Measurements from ENCODE around the gene GRSF1. TPM values are rescaled to one million over a fixed set of nuclear protein-coding genes. Genes with fewer than 3 reads are reported as not detected.
A peak's percentile ranks its signal among the peaks of the same experiment; 100 is the strongest.

The GRSF1 gene
- total RNA-seq, 1 experiment from 2014 or later, result 69.3 TPM

GRCh38 chr4:70838666-70839588 lies 763 bp downstream of the GRSF1 start:
- peaks cover 11% of the 10 kb centered on the region for H3K36me3 Mint-ChIP-seq (ENCODE audit: insufficient read depth, unreplicated experiment)
- TF ChIP-seq, protein P1, sequence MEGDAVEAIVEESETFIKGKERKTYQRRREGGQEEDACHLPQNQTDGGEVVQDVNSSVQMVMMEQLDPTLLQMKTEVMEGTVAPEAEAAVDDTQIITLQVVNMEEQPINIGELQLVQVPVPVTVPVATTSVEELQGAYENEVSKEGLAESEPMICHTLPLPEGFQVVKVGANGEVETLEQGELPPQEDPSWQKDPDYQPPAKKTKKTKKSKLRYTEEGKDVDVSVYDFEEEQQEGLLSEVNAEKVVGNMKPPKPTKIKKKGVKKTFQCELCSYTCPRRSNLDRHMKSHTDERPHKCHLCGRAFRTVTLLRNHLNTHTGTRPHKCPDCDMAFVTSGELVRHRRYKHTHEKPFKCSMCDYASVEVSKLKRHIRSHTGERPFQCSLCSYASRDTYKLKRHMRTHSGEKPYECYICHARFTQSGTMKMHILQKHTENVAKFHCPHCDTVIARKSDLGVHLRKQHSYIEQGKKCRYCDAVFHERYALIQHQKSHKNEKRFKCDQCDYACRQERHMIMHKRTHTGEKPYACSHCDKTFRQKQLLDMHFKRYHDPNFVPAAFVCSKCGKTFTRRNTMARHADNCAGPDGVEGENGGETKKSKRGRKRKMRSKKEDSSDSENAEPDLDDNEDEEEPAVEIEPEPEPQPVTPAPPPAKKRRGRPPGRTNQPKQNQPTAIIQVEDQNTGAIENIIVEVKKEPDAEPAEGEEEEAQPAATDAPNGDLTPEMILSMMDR (IDR thresholded peaks at IDR 0.05; ENCODE audit: unreplicated experiment), result no peak
- H3K9me3 Mint-ChIP-seq (ENCODE audit: unreplicated experiment), result no peaks in the 10 kb centered on the region
- peak overlapping the region; percentile 92 for H3K27ac Mint-ChIP-seq (ENCODE audit: low read depth, unreplicated experiment)
- no peaks in the 10 kb centered on the region for H3K27me3 Mint-ChIP-seq (ENCODE audit: insufficient read depth, unreplicated experiment)
- H3K4me1 Mint-ChIP-seq (ENCODE audit: insufficient read depth, unreplicated experiment), result peaks cover 9% of the 10 kb centered on the region
- POLR2A ChIA-PET, result interaction anchor here (0.6 to 3.9 kb wide), 21 partner anchors 10 to 183 kb away, joined by 3 to 59 read pairs (median 4); partner anchors contain the start of genes DCK, MOB1B and UTP3
- no TSS peak for BruUV-seq (replicated peaks)
- CTCF ChIA-PET, result interaction anchor here (0.6 to 1.3 kb wide), 7 partner anchors 10 to 766 kb away, joined by 3 to 6 read pairs (median 3); no protein-coding TSS in a partner anchor
- peak overlapping the region; percentile 95 for H3K4me3 Mint-ChIP-seq (ENCODE audit: unreplicated experiment)
- DNase-seq (ENCODE audit: unreplicated experiment), result peak; percentile 61
- intact Hi-C loops (cut with micrococcal nuclease), result loop anchor here (1.0 to 5.0 kb wide), 4 partner anchors 137 to 168 kb away; partner anchors contain the start of genes DCK and UTP3

- Mint-ChIP-seq H3K36me3 (ENCODE audit: insufficient read depth, unreplicated experiment) (peaks cover 18% of the 10 kb centered on the region), H3K27me3 (ENCODE audit: insufficient read depth, unreplicated experiment) (no peaks in the 10 kb centered on the region), H3K9me3 (ENCODE audit: unreplicated experiment) (no peaks in the 10 kb centered on the region), H3K27ac (ENCODE audit: low read depth, unreplicated experiment) (peak overlapping the region; percentile 92), H3K4me1 (ENCODE audit: insufficient read depth, unreplicated experiment) (peaks cover 9% of the 10 kb centered on the region), H3K4me3 (ENCODE audit: unreplicated experiment) (peak overlapping the region; percentile 95)
- no TSS peak for BruUV-seq (replicated peaks)
- intact Hi-C loops (cut with micrococcal nuclease), result loop anchor here (5.0 kb wide), 2 partner anchors 136 to 169 kb away; no protein-coding TSS in a partner anchor
- DNase-seq (ENCODE audit: unreplicated experiment), result peak; percentile 7
- TF ChIP-seq, protein P1 (IDR thresholded peaks at IDR 0.05; ENCODE audit: unreplicated experiment), result no peak
- CTCF ChIA-PET, result interaction anchor here (0.5 to 1.3 kb wide), 7 partner anchors 9 to 767 kb away, joined by 3 to 6 read pairs (median 3); no protein-coding TSS in a partner anchor
- POLR2A ChIA-PET, result interaction anchor here (0.6 to 3.9 kb wide), 17 partner anchors 9 to 159 kb away, joined by 3 to 59 read pairs (median 4); partner anchors contain the start of genes DCK, MOB1B and UTP3
Measured at GRCh38 chr4:70838204-70838603, 1.5 kb downstream of the GRSF1 start.

GRCh38 chr4:70836081-70836480 lies 3.6 kb downstream of the GRSF1 start:
- intact Hi-C loops (cut with micrococcal nuclease), result loop anchor here (5.0 kb wide), 2 partner anchors 134 to 171 kb away; no protein-coding TSS in a partner anchor
- peaks cover 9% of the 10 kb centered on the region for H3K4me1 Mint-ChIP-seq (ENCODE audit: insufficient read depth, unreplicated experiment)
- H3K36me3 Mint-ChIP-seq (ENCODE audit: insufficient read depth, unreplicated experiment), result peaks cover 39% of the 10 kb centered on the region
- no peaks in the 10 kb centered on the region for H3K9me3 Mint-ChIP-seq (ENCODE audit: unreplicated experiment)
- no TSS peak for BruUV-seq (replicated peaks)
- POLR2A ChIA-PET, result interaction anchor here (3.9 kb wide), 1 partner anchor 132 kb away, joined by 59 read pairs; no protein-coding TSS in a partner anchor
- H3K27ac Mint-ChIP-seq (ENCODE audit: low read depth, unreplicated experiment), result no peak overlapping the region
- no peaks in the 10 kb centered on the region for H3K27me3 Mint-ChIP-seq (ENCODE audit: insufficient read depth, unreplicated experiment)
- no peak overlapping the region for H3K4me3 Mint-ChIP-seq (ENCODE audit: unreplicated experiment)
- CTCF ChIA-PET, result interaction anchor here (0.6 kb wide), 2 partner anchors 113 to 277 kb away, joined by 4 read pairs; no protein-coding TSS in a partner anchor
- no peak for DNase-seq (ENCODE audit: unreplicated experiment)
- TF ChIP-seq, protein P1 (IDR thresholded peaks at IDR 0.05; ENCODE audit: unreplicated experiment), result no peak

DNA sequence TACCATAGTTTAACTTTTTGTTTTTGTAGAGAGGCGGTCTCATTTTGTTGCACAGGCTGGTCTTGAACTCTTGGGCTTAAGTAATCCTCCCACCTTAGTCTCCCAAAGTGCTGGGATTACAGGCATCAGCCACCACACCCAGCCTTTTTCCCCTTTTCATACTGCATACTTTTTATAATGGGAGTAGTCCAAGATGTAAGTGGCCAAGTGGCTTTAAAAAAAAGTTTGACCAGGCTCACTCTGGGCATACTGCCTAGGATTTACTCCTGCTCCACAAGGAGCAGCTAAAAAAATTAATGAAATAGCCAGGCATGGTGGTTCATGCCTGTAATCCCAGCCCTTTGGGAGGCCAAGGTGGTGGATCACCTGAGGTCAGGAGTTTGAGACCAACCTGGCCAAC lies 6.0 kb downstream of the GRSF1 start:
- H3K9me3 Mint-ChIP-seq (ENCODE audit: unreplicated experiment), result no peaks in the 10 kb centered on the region
- H3K27ac Mint-ChIP-seq (ENCODE audit: low read depth, unreplicated experiment), result no peak overlapping the region
- DNase-seq (ENCODE audit: unreplicated experiment), result no peak
- peaks cover 58% of the 10 kb centered on the region for H3K36me3 Mint-ChIP-seq (ENCODE audit: insufficient read depth, unreplicated experiment)
- no peaks in the 10 kb centered on the region for H3K27me3 Mint-ChIP-seq (ENCODE audit: insufficient read depth, unreplicated experiment)
- intact Hi-C loops (cut with micrococcal nuclease), result no loop called here
- ChIA-PET POLR2A (no interaction called here), CTCF (interaction anchor here (0.6 to 0.7 kb wide), 2 partner anchors 28 to 146 kb away, joined by 3 to 4 read pairs; no protein-coding TSS in a partner anchor)
- H3K4me1 Mint-ChIP-seq (ENCODE audit: insufficient read depth, unreplicated experiment), result peaks cover 9% of the 10 kb centered on the region
- BruUV-seq (replicated peaks), result no TSS peak
- TF ChIP-seq, protein P1 (IDR thresholded peaks at IDR 0.05; ENCODE audit: unreplicated experiment), result no peak
- H3K4me3 Mint-ChIP-seq (ENCODE audit: unreplicated experiment), result no peak overlapping the region

Measured in MCF 10A (cell line).